HepG2 (cell line): Measurements from ENCODE around the gene ATG7.

ENCODE experiments used
- ATF4 ChIP-seq, 2 experiments: fragments of 450-650 bp in 1 of 2; sonication (generic) in 1 of 2; formaldehyde crosslinking; IDR thresholded peaks; 2 replicates each; pipeline versions ENCODE4 v1.5.0 to v1.8.0; 2020 to 2022; ENCODE audit warnings: mild to moderate bottlenecking in 1 of 2, missing genetic modification reagents in 1 of 2
- BHLHE40 ChIP-seq: IDR thresholded peaks from 2 replicates; pipeline ENCODE4 v1.6.1; 2011; ENCODE audit warnings: low read length, improper control_type of control experiment
- EP300 ChIP-seq, 3 experiments: sonication (generic) in 1 of 3; formaldehyde crosslinking in 1 of 3; IDR thresholded peaks; 2 replicates each; pipeline versions ENCODE4 v1.5.1 to v1.6.1; 2011 to 2020; ENCODE audit warnings: low read depth in 2 of 3, low read length in 2 of 3, borderline replicate concordance in 1 of 3, improper control_type of control experiment in 1 of 3, mild to moderate bottlenecking in 1 of 3, missing genetic modification reagents in 1 of 3, moderate library complexity in 1 of 3
- JUND ChIP-seq: sonication (generic); formaldehyde crosslinking; IDR thresholded peaks from 2 replicates; pipeline ENCODE4 v1.8.0; 2022; ENCODE audit warnings: mild to moderate bottlenecking, missing genetic modification reagents
- MYC ChIP-seq: sonication (generic); formaldehyde crosslinking; IDR thresholded peaks from 2 replicates; pipeline ENCODE4 v1.9.0; 2021; ENCODE audit warnings: missing genetic modification reagents, borderline replicate concordance
- NR3C1 ChIP-seq: sonication (generic); formaldehyde crosslinking; IDR thresholded peaks from 2 replicates; pipeline ENCODE4 v1.4.0; 2020; ENCODE audit warnings: missing genetic modification reagents
- SP1 ChIP-seq, 2 experiments: fragments of 450-650 bp in 1 of 2; sonication (generic) in 1 of 2; formaldehyde crosslinking in 1 of 2; IDR thresholded peaks; 2 replicates each; pipeline versions ENCODE4 v1.4.0 to v1.6.1; 2016 to 2020; ENCODE audit warnings: missing genetic modification reagents in 1 of 2
- TAF1 ChIP-seq: sonication (generic); formaldehyde crosslinking; IDR thresholded peaks from 2 replicates; pipeline ENCODE4 v1.4.0; 2020; ENCODE audit warnings: missing genetic modification reagents
- TF ChIP-seq, protein P1 (sequence below), 2 experiments: sonication (generic) in 1 of 2; formaldehyde crosslinking in 1 of 2; IDR thresholded peaks; 2 replicates each; pipeline versions ENCODE4 v1.4.0 to v1.6.1; 2018 to 2020; ENCODE audit warnings: missing genetic modification reagents in 2 of 2, borderline replicate concordance in 1 of 2, low read depth in 1 of 2, mild to moderate bottlenecking in 1 of 2, missing biosample characterization in 1 of 2
- TF ChIP-seq, protein P2 (sequence below): sonication (generic); formaldehyde crosslinking; IDR thresholded peaks from 2 replicates; pipeline ENCODE4 v1.5.0; 2020; ENCODE audit warnings: mild to moderate bottlenecking, missing genetic modification reagents, moderate library complexity

- TF ChIP-seq TAF1 (CRISPR knock-in tag) (no peak), SP1 (IDR thresholded peaks at IDR 0.05) (no peak), SP1 (CRISPR knock-in tag; IDR thresholded peaks at IDR 0.05) (no peak), ATF4 (CRISPR knock-in tag; IDR thresholded peaks at IDR 0.05) (no peak), NR3C1 (no peak), EP300 (IDR thresholded peaks at IDR 0.05; ENCODE audit: low read depth in 2 of 2, low read length in 2 of 2) (no peak), EP300 (CRISPR knock-in tag; IDR thresholded peaks at IDR 0.05; ENCODE audit: borderline replicate concordance) (no peak), MYC (CRISPR knock-in tag) (no peak), JUND (no peak), BHLHE40 (no peak)
- TF ChIP-seq, protein P1, sequence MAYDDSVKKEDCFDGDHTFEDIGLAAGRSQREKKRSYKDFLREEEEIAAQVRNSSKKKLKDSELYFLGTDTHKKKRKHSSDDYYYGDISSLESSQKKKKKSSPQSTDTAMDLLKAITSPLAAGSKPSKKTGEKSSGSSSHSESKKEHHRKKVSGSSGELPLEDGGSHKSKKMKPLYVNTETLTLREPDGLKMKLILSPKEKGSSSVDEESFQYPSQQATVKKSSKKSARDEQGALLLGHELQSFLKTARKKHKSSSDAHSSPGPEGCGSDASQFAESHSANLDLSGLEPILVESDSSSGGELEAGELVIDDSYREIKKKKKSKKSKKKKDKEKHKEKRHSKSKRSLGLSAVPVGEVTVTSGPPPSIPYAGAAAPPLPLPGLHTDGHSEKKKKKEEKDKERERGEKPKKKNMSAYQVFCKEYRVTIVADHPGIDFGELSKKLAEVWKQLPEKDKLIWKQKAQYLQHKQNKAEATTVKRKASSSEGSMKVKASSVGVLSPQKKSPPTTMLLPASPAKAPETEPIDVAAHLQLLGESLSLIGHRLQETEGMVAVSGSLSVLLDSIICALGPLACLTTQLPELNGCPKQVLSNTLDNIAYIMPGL (CRISPR knock-in tag; IDR thresholded peaks at IDR 0.05; ENCODE audit: borderline replicate concordance in 1 of 2, low read depth in 1 of 2), result no peak
- TF ChIP-seq, protein P2, sequence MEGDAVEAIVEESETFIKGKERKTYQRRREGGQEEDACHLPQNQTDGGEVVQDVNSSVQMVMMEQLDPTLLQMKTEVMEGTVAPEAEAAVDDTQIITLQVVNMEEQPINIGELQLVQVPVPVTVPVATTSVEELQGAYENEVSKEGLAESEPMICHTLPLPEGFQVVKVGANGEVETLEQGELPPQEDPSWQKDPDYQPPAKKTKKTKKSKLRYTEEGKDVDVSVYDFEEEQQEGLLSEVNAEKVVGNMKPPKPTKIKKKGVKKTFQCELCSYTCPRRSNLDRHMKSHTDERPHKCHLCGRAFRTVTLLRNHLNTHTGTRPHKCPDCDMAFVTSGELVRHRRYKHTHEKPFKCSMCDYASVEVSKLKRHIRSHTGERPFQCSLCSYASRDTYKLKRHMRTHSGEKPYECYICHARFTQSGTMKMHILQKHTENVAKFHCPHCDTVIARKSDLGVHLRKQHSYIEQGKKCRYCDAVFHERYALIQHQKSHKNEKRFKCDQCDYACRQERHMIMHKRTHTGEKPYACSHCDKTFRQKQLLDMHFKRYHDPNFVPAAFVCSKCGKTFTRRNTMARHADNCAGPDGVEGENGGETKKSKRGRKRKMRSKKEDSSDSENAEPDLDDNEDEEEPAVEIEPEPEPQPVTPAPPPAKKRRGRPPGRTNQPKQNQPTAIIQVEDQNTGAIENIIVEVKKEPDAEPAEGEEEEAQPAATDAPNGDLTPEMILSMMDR (CRISPR knock-in tag), result no peak
Measured at GRCh38 chr3:11258958-11259357, 13.2 kb upstream of the ATG7 start.
